Ascending aorta (tissue), 2 donors: ENCODE data around the gene CSK. TPM values are rescaled to one million over a fixed set of nuclear protein-coding genes. Genes with fewer than 3 reads are reported as not detected.

Source experiments
- DNase-seq, 2 donors: peaks; one replicate each; pipeline ENCODE4 v3.0.0-alpha.2; 2019; ENCODE audit warnings: low spot score in 2 of 2
- H3K27ac ChIP-seq, 2 donors: fragments of 200-600 bp; sonication (generic); one replicate each; pipeline ENCODE4 v1.5.1; 2016 to 2017; ENCODE audit warnings: mild to moderate bottlenecking in 1 of 2
- H3K27me3 ChIP-seq: fragments of 200-600 bp; sonication (generic); one replicate; pipeline ENCODE4 v1.5.1; 2017
- H3K36me3 ChIP-seq, 2 donors: fragments of 200-600 bp; sonication (generic); one replicate each; pipeline ENCODE4 v1.5.1; 2016
- H3K4me1 ChIP-seq, 2 donors: fragments of 200-600 bp; sonication (generic); one replicate each; pipeline ENCODE4 v1.5.1; 2016 to 2017; ENCODE audit warnings: mild to moderate bottlenecking in 1 of 2
- H3K4me3 ChIP-seq, 2 donors: fragments of 200-600 bp; sonication (generic); one replicate each; pipeline ENCODE4 v1.5.1; 2016 to 2017; ENCODE audit warnings: mild to moderate bottlenecking in 1 of 2
- H3K9me3 ChIP-seq, 2 donors: fragments of 200-600 bp; sonication (generic); one replicate each; pipeline ENCODE4 v1.5.1; 2016
- CTCF ChIP-seq, 3 experiments: fragments of 200-600 bp in 2 of 3; fragments of 450-650 bp in 1 of 3; sonication (generic) in 2 of 3; IDR thresholded peaks; one replicate each; pipeline ENCODE4 v1.5.1; 2016 to 2019; ENCODE audit warnings: antibody characterized with exemption in 3 of 3, mild to moderate bottlenecking in 1 of 3, moderate library complexity in 1 of 3
- intact Hi-C: fragments of 100-400 bp; cut with DNase I; formaldehyde crosslinking; loops from one replicate; pipeline ENCODE4 v1.15.1; 2023
- total RNA-seq: library from RNA; depleted of rRNA; stranded (reverse); fragments of >200 nt; gene quantifications from one replicate; pipeline ENCODE4 v1.1.0, GENCODE V29; 2016

The CSK gene
- total RNA-seq, 1 donor from 2014 or later, result 31.0 TPM

DNA sequence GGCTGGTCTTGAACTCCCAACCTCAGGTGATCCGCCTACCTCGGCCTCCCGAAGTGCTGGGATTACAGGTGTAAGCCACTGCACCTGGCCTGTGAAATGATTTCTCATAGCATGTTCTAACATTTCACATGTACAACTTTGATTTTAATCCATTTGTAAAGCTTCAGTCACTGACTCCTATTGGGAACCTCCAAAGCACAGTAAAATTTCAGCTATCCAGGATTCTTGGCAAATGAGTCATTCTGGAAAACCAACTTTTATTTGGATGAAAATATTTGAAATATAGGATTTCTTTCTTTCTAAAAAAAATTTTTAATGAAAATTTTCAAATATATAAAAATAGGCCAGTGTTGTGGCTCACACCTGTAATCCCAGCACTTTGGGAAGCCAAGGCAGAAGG, 28.1 kb downstream of the CSK start:
- Histone ChIP-seq H3K27ac (no peak overlapping the region), H3K9me3 (no peaks in the 10 kb centered on the region), H3K27me3 (no peaks in the 10 kb centered on the region), H3K4me1 (no peaks in the 10 kb centered on the region), H3K36me3 (no peaks in the 10 kb centered on the region), H3K4me3 (no peak overlapping the region)
- TF ChIP-seq CTCF (IDR thresholded peaks at IDR 0.05), result no peak
- intact Hi-C loops, result no loop called here
- DNase-seq, result no peak

- no peak within 1 kb of the TSS for H3K4me3 ChIP-seq
- no peak for TF ChIP-seq CTCF (IDR thresholded peaks at IDR 0.05)
- intact Hi-C loops, result no loop called here
- DNase-seq, result no peak
- H3K36me3 ChIP-seq, result no peaks in the 10 kb centered on the region
- H3K27ac ChIP-seq, result no peak within 1 kb of the TSS
- no peaks in the 10 kb centered on the region for H3K4me1 ChIP-seq
- no peaks in the 10 kb centered on the region for H3K9me3 ChIP-seq
- no peaks in the 10 kb centered on the region for H3K27me3 ChIP-seq
Observed at GRCh38 chr15:74812533-74812932, 30.7 kb downstream of the CSK start, which contains the start of gene LMAN1L. LMAN1L (plus strand) TSS chr15:74812835; CDS start chr15:74812855, 20 bp downstream.

GRCh38 chr15:74815121-74815934, 33.4 kb downstream of the CSK start:
- H3K27me3 ChIP-seq, result no peaks in the 10 kb centered on the region
- no peaks in the 10 kb centered on the region for H3K36me3 ChIP-seq
- intact Hi-C loops, result no loop called here
- no peak for DNase-seq
- TF ChIP-seq CTCF (IDR thresholded peaks at IDR 0.05), result no peak
- no peaks in the 10 kb centered on the region for H3K4me1 ChIP-seq
- H3K9me3 ChIP-seq, result no peaks in the 10 kb centered on the region
- no peak overlapping the region for H3K4me3 ChIP-seq
- H3K27ac ChIP-seq, result no peak overlapping the region

GRCh38 chr15:74815961-74816360, 34.1 kb downstream of the CSK start:
- Histone ChIP-seq H3K4me1 (no peaks in the 10 kb centered on the region), H3K27ac (no peak overlapping the region), H3K4me3 (no peak overlapping the region), H3K36me3 (no peaks in the 10 kb centered on the region), H3K27me3 (no peaks in the 10 kb centered on the region), H3K9me3 (no peaks in the 10 kb centered on the region)
- intact Hi-C loops, result no loop called here
- TF ChIP-seq CTCF (IDR thresholded peaks at IDR 0.05), result no peak
- DNase-seq, result no peak

DNA sequence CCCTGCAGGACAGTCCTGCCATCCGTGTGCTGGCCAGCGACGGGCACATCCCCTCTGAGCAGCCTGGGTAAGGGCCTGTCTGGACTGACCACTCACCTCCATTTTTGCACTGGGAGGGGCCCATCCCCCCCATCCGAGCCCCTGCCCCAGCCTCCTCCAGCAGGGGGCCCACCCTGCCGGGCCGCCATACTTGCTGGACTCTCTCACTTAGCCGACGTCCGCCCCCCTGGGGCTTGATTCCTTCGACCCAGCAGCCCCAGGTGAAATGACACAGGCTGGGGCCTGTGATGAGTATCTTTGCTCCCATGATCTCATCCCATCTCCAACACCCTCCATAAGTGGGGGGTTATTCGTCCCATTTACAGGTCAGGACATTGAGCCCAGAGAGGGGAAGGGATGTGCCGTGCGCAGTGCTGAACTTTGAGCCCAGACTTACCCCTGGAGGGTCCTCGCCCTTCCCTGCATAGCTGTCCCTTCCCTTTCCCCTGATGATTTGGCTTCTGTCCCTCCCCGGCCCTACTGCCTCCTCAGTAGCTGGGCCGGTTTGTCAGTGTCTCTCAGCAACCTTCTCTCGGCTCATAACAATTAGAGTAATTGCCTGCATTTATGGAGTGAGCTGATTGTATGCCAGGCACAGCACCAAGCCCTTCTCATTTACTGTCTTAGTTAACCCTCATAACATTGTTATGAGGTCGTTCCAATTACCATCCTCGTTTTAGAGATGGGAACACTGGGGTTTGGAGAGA, 34.9 kb downstream of the CSK start:
- no peak overlapping the region for H3K4me3 ChIP-seq
- no peaks in the 10 kb centered on the region for H3K27me3 ChIP-seq
- no peaks in the 10 kb centered on the region for H3K36me3 ChIP-seq
- H3K4me1 ChIP-seq, result no peaks in the 10 kb centered on the region
- no peak for DNase-seq
- H3K9me3 ChIP-seq, result no peaks in the 10 kb centered on the region
- no peak overlapping the region for H3K27ac ChIP-seq
- intact Hi-C loops, result no loop called here
- TF ChIP-seq CTCF (IDR thresholded peaks at IDR 0.05), result no peak
